Activated CD8-positive, alpha-beta memory T cell treated with anti-CD3 and anti-CD28 coated beads, Interleukin-2, amount 50 U/mL, for 24 hours (primary cell): ENCODE data around the gene ATXN7L1.
"Not testable (repeated sequence)": the region's sequence is repeated elsewhere in the genome, so short reads cannot be mapped to it uniquely, and the experiment has no call there.

Source experiments
- DNase-seq: peaks from one replicate; pipeline ENCODE4 v3.0.0-alpha.2; 2020; ENCODE audit errors: extremely low read depth

The ATXN7L1 gene

DNA sequence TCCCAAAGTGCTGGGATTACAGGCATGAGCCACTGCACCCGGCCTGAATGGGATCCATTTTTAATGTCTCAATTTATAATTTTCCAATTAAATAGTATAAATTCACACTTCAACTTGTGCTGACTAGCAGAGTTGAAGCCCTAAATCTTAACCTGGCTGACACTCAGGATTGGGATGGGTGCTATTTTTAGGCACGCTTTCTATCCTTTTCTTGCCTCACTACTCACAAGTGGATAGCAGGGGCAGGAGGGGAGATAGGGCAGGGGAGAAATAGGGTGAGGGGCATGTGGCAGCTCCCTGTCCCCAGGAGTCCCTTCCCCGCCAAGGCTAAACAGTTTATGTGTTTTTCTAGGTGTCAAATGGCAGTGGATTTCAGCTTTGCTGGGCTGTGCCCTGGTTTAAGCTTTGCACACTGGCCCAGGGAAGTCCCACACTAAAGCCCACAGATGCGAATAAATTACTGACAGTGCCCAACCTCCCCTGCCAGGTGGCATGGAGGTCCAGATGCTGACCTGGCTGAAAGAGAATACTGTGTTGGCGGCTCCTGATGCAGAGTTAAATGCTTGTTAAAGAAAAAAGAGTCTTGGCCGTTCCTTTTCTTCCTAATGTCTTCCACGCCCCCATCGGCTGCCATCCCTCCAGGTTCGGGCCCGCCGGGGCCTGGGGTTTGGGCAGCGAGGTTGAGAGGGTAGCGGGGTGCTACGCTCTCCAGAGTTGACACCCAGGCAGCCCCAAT, 259.0 kb downstream of the ATXN7L1 start:
- DNase-seq: no peak

DNA sequence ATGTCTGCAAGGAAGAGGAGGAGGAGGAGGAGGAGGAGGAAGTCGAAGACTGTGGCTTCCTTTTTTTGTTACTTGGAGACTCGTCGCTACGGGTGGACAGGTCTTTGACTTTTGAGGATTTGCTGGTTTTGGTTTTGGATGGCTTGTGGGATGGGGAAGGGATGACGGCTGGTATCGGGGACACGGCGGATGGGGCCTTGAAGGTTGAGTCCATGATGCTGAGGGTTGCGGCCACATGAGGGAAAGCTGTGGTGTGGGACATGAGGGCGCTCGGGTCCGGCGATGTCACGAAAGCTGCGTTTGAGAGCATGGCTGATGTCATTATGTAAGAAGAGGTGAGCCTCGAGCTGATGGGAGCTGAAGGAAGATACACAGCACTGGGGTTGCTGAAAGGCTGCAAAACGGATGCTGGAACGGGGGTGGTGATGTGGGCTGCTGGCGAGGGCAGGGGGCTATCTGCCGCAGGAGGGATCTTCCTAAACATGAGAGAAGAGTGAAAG, 262.0 kb downstream of the ATXN7L1 start:
- DNase-seq: no peak

DNA sequence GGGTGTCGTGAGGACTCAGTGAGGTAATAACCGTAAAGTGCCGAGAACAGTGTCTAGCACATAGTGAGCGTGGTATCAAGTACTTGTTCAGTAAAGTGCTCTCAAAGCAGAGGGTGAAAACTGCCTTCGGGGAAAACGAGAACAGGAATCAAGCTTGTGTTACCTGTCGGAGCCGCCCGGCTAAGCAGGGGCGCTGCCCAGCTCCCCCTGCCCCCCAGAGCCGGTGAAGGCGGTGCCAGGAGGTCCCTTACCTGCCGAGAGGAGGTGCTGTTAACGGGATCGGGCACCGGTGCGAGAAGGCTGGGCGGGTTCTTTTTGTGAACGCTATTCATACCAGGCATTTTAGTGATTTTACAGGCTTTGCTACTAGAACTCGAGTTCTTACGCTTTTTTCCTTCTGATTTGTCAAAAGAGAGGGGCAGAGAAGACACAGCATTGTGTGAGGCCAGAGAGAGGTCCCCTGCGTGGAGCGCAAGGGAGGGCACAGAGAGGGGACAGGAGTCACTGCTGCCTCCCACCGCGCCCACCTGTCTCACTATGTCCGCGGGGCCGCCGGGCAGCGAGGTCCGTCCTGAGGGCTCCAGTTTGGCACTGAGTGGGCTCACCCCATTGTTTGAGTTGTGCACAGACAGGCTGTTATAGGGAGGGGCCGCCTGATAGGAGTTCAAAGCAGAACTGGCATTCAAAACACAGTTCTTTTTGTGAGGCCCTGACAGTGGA, 262.6 kb downstream of the ATXN7L1 start:
- DNase-seq: no peak

- DNase-seq: no peak
These were observed 263.6 kb downstream of the ATXN7L1 start for GRCh38 chr7:105612806-105613205.

DNA sequence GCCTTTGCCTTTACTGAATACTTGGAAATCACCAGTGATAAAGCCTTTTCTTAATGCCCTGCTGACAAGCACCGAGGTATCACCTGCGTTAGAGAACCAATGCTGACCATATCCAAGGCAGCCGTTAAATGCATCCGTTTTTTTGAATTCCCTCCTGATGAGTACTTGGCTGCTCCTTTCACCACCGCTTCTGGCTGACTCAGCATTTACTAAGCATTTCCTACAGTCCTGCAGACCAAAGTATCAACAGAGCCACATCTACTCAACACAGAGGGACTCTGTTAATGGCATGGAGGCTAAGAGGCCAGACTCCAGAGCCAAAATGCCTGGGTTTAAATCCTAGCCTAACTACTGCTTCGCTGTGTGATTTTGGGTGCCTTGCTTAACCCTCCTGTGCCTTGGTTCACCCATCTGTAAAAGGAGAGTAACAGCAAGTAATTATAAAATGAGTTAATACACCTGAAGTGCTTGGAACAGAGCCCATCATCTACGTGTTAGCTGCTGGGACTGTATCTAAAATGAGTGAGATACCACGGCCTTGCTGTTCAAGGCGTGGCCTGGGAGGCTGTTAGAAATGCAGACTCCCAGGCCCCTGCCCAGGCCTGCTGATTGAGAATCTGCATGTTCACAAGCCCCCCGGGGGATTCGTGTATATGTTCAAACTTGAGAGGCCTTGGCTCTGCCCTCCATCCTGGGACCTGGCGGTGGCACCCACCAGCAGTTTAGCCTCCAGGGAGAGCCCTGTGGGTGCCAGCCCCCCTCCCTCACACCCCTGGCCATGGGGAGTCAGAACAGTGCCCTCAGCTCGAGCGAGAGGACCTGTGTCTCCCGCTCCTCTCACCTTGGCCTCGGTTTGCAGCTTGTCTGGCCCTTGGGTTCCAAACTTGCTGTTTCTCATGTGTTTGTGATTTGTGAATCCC, 264.3 kb downstream of the ATXN7L1 start:
- no peak for DNase-seq

- no peak for DNase-seq
These were observed 266.1 kb downstream of the ATXN7L1 start for GRCh38 chr7:105610165-105610930.

GRCh38 chr7:105602325-105603305, 273.8 kb downstream of the ATXN7L1 start:
- no peak for DNase-seq

DNA sequence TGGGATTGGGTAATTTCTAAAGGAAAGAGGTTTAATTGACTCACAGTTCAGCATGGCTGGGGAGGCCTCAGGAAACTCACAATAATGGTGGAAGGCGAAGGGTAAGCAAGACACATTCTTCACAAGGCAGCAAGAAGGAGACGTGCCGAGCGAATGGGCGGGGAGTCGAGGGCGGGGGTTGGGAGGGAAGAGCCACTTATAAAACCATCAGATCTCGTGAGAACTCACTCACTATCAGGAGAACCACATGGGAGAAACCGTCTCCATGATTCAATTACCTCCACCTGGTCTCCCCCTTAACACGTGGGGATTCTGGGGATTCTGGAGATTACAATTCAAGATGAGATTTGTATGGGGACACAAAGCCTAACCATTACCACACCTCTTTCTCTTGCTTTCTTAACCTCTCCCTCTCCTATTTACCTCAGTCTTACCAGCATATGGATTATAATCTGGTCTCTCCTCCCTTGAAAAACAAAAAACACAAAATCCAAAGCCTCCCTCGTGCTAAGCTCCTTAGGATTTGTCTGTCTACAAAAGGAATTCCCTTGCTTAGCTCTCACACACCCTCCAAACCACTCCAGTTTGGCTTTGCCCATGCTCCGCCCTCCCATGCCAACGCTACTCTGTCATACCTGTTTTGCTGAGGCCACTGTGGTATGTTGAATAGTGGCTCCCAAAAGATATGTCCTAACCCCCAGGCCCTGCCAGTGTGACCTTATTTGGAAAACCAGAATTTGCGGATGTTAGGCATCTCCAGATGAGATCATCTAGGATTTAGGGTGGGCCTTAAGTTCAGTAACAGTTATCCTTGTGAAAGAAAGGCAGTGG, 275.5 kb downstream of the ATXN7L1 start:
- DNase-seq: no peak

DNA sequence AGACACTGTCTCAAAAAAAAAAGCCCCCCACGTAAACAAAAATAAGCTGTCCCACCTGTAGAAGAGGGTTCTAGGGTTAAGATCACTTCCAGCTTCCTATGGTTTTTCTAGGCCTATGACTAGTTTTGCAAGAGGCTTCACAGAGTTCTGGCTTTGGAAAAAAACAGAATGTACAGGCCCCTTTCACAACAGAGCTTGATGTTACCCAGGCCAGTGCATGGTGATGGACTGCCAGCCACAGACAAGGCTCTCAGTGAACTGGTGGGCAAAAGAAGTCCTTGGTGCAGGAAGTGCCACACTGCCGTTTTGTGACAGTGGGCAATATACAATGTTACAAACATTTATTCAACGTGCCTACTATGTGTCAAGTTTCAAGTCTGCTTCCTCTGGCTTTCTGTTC, 276.8 kb downstream of the ATXN7L1 start:
- no peak for DNase-seq

DNA sequence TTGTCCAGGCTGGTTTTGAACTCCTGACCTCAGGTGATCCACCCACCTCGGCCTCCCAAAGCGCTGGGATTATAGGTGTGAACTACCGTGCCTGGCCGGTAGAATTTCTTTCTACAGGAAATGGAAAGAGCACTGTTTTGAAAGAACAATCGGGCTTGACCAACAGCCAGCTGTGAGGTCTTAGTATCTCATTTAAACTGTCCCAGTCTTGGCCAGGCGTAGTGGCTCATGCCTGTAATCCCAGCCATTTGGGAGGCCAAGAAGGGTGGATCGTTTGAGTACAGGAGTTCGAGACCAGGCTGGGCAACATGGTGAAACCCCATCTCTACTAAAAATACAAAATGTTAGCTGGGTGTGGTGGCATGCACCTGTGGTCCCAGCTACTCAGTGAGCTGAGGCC, 277.3 kb downstream of the ATXN7L1 start:
- DNase-seq: not testable (repeated sequence)

GRCh38 chr7:105596866-105597265, 279.5 kb downstream of the ATXN7L1 start:
- no peak for DNase-seq

DNA sequence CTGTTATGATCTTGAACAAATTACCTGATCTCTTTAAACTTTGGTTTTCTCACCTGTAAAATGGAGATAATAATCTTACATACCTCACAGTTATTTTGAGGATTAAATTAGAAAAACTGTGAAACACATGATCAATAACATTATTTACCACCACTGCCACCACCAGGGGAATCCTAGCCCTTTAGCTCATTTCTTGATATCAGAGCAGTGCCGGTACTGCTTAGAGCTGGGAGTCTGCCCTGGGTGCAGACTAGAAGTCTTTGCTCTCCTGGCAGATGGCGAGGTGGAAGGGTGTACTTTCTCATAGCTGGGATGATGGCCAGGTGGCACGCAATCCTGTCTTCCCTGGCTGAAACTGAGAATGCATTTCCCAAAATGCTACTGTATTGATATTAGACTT, 282.4 kb downstream of the ATXN7L1 start:
- no peak for DNase-seq

DNA sequence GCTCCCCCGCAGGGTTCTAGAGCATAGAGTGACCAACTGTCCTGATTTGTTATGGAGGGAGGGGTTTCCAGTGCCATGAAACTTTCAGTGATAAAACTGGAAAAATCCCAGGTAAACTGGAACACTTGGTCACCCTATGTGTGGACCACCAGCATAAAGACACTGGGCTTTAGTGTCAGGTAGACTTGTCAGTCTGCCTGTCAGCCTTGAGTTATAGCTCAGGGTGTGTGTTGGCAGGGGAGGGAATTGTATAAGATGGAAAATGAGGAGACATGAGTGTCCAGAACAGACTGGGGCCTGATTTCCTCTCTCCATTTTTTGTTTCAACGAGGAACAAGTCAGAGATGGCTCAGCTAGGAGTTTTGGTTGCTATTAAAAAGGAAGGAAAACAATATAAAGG, 284.9 kb downstream of the ATXN7L1 start:
- DNase-seq: no peak

DNA sequence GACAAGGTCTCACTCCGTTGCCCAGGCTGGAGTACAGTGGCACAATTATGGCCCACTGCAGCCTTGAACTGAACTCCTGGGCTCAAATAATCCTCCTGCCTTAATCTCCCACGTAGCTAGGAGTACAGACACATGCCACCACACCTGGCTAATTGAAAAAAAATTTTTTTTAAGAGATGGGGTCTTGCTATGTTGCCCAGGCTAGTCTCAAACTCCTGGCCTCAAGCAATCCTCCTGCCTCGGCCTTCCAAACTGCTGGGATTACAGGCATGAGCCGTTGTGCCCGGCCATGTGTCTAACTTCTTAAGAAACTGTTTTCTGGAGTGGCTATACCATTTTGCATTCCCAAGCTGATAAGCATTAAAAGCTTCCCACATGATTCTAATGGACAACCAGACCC, 285.6 kb downstream of the ATXN7L1 start:
- no peak for DNase-seq

GRCh38 chr7:105589356-105590077, 286.9 kb downstream of the ATXN7L1 start:
- DNase-seq: peak; percentile 10

DNA sequence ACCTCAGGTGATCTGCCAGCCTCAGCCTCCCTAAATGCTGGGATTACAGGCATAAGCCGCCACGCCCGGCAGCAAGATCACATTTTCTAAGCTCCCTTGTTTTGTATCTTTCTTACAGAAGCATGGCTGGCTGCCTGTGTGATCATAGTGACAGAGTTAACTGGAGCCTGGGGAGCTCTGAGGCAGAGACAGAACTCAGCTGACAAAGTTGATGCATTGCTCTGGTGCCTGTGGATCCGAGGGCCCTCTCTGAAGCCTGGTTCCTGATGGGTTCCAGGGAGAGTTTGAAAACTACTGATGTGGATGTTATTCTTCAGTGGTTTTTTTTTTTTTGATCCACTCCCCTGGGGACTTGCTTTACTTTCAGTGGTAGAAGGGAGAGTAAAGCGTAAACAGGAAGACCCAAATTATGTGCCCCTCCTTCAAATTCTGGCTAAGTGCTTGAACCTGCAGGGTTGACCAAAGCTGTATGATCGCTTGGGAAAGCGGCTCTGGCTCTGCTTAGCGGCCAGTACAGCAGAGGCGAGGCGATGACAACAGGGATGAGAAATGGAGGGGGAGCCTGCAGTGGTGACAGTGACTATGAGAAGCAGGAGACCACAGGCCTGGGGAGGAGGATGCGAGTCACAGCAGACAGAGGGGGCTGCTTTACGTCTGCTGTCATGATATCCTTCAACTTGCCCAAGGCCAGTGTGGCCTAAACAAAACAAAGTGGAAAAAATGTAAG, 288.3 kb downstream of the ATXN7L1 start:
- DNase-seq: no peak

- DNase-seq: no peak
These were observed 290.4 kb downstream of the ATXN7L1 start for GRCh38 chr7:105585850-105586500.
